ENCODE data around the gene NTMT1.
"Not testable (repeated sequence)": the region's sequence is repeated elsewhere in the genome, so short reads cannot be mapped to it uniquely, and the experiment has no call there.

Gene NTMT1

DNA sequence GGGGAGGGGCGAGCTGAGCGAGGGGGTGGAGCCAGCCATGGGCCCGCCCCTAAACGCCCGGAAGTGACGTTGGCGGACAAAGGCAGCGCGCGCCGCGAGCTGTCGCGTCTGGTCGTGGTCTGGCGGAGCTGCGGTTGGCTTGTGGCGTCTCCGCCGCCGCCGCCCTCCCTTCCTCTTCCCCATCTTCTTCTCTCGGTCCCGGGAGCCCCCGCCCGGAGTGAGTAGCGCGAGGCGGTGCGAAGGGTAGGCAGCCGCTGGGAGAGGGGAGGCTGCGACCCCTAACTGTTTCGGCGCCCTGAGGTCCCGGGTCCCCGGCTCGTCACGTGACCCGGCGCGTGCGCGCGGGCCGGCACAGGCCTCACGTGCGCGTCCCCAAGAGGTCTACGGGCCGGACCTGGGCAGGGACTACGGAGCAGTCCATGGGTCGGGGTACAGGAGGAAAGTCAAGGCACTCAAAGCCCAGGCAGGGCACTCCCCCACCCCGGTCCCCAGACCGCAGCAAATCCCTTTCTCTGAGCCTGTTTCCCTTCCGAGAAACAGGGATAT is at the start of gene NTMT1:
NTMT1 (plus strand) TSS at position 85 of the 546 bp plus-strand sequence. CDS start 6,541 bp downstream, outside the sequence.
- DNase-seq: peak; percentile 79

DNA sequence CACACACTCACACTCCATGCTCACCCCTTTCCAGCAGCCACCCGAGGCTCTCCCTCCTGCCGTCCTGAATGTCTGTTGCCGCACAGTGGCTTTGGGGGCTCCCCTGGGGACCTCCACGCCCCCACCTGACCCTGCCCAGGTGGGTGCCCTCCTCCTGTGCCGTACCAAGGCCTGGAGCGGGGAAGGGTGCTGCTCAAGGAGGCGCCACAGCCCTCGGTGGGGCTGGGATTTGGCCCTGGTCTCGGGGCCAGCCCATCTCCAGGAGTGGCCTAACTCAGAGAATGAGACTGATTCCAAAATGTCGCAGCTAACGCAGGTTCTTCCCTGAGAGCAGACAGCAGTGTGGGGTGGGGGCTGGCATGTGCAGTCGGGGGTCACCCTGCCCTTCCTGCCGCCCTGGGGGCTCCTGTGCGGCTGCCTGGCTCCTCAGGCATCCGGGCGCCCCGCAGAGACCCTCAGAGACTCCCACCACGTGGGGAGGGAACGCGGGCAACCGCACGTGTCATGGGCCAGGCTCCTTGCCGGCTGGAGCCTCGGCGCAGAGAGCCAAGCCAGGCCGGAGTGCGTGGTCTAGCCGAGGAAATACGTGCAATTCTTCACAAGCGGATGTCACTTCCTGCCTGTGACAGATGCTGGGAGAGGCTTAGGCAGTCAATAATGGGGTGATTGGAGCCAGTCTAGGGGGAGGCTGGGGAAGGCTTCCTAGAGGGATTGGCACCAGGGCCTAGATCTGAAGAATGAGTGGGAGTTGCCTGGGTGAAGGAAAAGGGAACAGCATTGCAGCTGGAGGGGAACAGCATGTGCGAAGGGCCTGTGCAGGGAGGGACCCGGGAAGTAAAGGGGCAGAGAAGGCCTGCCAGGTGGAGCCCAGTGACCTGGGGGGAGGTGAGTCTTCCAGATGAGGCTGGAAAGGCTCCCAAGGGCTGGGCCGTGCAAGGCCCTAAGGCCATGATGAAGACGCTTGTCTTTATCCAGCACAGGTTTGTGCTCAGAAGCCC is 49.1 kb upstream of the NTMT1 start:
- no peak for DNase-seq

GRCh38 chr9:129579294-129579693 is 46.7 kb upstream of the NTMT1 start:
- no peak for DNase-seq

DNA sequence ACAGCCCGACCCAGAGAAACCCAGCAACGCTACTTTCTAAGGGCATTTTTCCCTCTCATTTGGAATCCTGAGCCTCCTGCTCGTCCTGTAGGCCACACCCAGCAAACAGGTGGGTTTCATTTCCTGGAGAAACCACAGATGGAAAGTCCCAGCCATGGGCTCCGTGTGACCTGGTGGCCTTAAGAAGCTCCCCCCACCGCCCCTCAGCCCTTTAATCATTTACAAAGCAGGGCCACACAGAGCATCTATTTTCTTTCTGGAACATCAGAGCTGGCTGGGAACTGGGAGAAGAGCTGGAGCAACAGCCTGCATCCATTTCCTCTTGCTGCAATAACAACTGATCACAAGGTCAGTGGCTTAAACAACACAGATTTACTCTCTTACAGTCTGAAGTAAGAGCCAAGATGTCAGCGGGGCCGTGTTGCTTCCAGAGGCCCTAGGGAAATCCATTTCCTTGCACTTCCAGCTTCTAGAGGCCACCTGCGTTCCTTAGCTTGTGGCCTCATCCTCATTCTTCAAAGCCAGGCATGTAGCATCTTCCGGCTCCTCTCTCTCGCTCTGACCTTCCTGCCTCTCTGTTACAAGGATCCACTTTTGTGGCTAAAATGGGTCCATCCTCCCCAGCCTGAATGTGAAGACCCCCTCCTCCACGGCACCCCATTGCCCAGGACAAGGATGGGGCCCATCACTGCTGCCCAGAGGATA is 45.6 kb upstream of the NTMT1 start:
- DNase-seq: no peak

DNA sequence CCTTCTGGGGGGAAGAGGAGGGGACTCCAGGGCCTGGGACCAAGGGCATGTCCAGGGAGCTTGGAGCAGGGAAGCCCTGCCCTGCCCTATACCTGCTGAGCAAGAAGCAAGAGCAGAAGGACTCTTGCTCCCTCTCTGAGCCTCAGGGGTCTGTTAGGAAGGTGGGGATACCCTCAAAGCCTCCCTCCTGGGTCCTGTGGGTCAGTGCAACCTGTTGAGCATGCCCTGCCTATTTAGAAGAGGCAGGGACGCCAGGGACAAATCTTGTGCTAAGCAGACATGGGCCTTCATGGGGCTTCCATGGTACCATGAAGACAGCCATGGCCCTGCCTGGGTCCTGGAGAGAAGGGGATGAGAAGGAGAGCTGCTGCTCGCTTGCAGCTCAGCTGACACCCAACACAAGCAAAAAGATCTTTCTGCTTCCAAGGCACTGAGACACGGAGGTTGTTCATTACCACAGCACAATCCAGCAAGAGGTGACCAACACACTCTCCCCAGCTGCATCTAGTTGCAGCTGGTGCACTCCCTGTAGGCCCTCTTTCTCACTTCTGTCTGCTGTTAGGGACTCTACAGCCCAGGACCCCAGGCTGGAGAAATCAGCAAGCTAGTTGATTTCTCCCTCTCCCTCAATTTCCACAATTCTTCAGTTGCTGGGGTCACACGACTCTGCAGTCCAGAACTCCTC is 44.3 kb upstream of the NTMT1 start:
- DNase-seq: no peak

- DNase-seq: no peak
These were observed 43.1 kb upstream of the NTMT1 start for GRCh38 chr9:129582855-129583254.

DNA sequence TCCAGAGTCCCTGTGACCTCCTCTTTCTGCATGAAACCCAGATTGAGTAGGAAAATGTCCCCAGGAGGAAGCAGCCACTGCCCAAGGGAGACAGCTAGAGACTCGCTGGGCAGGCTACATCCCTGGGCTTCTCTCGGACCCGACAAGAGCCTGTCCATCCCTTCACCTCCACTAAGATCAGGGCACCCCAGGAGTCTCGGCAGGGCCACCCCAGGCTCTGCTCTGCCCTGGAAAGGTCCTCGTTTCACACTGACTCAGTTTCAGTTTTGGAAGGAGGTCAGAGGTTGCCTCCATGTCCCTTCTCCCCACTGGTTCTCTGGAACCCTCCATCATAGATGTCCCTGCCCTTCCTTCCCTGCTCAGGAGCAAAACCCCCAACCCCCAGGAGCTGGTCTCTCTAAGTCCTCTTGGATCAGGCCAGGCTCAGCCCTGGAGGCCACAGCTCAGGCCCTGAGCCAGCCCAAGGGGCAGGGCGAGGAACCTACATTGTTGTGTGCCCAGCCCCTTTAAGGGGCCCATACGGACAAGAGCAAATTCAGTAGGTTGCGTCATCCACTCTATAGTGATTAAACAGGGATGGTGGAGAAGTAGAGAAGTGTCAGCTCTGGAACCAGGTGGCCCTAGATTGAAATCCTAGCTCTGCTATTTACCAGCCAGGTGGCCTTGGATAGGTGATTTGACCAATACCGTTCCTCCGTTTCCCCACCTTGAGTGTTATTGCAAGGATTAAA is 42.5 kb upstream of the NTMT1 start:
- DNase-seq: no peak

- no peak for DNase-seq
These were observed 41.8 kb upstream of the NTMT1 start for GRCh38 chr9:129584136-129584535.

- DNase-seq: no peak
These were observed 40.6 kb upstream of the NTMT1 start for GRCh38 chr9:129585352-129585751.

DNA sequence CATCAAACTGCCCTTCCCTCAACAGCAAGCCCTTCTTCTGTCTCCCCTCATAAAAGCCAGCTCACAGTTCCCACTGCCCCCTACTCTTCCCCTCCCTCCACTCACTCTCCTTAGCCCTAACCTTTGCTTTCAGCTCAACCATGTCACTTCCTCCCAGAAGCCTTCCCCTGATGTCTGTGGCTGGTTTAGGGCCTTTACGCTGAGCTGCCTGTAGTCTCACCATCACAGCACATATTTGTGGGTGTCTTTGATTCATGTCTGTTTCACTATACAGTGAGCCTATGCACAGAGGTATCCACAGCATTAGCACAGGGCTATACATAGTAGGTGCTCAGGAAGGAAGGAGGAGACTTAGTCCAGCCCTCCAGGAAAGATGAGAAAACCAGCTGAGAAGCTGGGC is 39.7 kb upstream of the NTMT1 start:
- DNase-seq: no peak

- DNase-seq: no peak
These were observed 39.3 kb upstream of the NTMT1 start for GRCh38 chr9:129586685-129587084.

GRCh38 chr9:129587487-129588262 is 38.3 kb upstream of the NTMT1 start:
- DNase-seq: no peak

- no peak for DNase-seq
These were observed 35.5 kb upstream of the NTMT1 start for GRCh38 chr9:129590466-129590865.

DNA sequence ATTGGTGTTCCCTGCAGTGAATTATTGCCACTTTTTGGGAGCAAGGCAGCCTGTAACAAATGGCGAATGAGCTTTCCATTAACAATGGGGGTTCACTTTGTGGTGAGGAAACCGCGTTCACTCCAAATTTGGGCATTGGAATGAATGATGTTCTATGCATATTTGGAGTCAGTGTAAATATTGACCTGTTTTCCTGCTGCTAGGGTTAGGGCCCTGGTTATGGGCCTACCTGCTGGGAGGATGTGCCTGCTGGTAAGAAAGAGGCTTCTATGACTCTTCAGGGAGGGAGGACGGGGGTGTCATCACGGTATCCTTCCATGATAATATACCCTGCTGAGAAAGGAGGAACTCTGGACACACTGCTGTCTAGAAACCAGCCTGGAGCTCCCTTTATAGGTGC is 34.0 kb upstream of the NTMT1 start:
- DNase-seq: no peak

DNA sequence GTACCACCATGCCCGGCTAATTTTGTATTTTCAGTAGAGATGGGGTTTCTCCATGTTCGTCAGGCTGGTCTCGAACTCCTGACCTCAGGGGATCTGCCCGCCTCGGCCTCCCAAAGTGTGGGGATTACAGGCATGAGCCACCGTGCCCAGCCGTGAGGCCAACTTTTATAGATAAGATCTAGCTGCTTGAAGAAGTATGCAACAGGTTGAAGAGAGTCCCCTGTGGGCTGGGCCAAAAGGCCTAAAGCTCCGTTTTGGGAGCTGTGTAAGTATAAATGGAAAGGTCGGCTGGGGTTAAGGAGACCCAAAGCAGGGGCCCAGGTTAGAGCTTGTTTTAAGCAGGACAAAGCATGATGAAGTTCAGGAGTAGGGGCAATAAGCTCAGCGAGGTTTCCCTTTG is 33.2 kb upstream of the NTMT1 start:
- DNase-seq: not testable (repeated sequence)

GRCh38 chr9:129594632-129595031 is 31.3 kb upstream of the NTMT1 start:
- no peak for DNase-seq

- DNase-seq: no peak
These were observed 30.6 kb upstream of the NTMT1 start for GRCh38 chr9:129595311-129595741.

DNA sequence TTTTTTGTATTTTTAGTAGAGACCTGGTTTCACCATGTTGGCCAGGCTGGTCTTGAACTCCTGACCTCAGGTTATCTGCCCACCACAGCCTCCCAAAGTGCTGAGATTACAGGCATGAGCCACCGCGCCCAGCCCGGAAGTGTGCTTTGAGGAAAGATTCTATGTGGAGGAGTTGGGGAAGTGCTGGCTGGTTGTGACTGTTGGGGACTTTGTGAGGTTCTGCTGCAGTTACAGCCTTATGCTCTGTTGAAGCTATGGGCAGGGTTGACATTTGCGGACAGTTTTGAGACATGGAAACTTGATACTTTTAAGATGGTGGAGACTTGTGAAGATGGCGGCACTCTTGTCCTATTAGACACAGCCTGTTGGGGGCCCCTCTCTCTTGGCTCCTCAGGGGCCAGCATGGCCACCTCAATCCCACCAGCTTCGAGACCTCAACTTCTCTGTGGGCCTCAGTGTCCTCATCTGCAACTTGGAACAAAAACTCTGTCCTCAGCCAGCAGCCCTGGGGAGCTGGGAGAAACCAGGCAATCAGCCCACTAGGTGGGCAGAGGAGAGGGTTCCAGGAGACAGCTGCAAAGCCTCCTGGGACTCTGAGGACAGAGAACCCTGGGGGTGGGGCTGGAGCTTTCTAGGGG is 29.9 kb upstream of the NTMT1 start:
- no peak for DNase-seq

- no peak for DNase-seq
These were observed 29.2 kb upstream of the NTMT1 start for GRCh38 chr9:129596541-129597331.
